Metanephros (tissue), 1 donor: ENCODE measurements around the gene HIBADH. TPM values are rescaled to one million over a fixed set of nuclear protein-coding genes. Genes with fewer than 3 reads are reported as not detected.

ENCODE experiments used
- total RNA-seq: library from RNA; depleted of rRNA; stranded (reverse); fragments of >200 nt; gene quantifications from one replicate; pipeline ENCODE4 v1.2.3, GENCODE V29; 2014

The HIBADH gene
- 79.1 TPM for total RNA-seq

GRCh38 chr7:27662490-27663205 is at the start of gene HIBADH:
TSS of gene HIBADH (minus strand) at chr7:27662883. CDS start at chr7:27662788, 95 bp downstream.

Other genes starting within 250 kb of the HIBADH start
- 87.3 TPM for gene TAX1BP1, start 77.3 kb upstream of the HIBADH start, total RNA-seq